LNCaP clone FGC (cell line): Measurements from ENCODE around the gene SLC44A4.

Source experiments
- DNase-seq: peaks from one replicate; pipeline ENCODE4 v3.0.0-alpha.2; 2011; ENCODE audit warnings: low read depth
- H3K4me3 ChIP-seq: 2 replicates; pipeline ENCODE4 v1.5.1; 2011; ENCODE audit warnings: mild to moderate bottlenecking, low read depth, low read length, control low read depth
- CTCF ChIP-seq: IDR thresholded peaks from 2 replicates; pipeline ENCODE4 v1.5.1; 2012; ENCODE audit warnings: mild to moderate bottlenecking; ENCODE audit not compliant: control insufficient read depth, insufficient read depth; ENCODE audit errors: extremely low read depth

SLC44A4 gene

GRCh38 chr6:31878726-31879125, at the start of gene SLC44A4:
Gene SLC44A4, minus strand, starts transcription at chr6:31878997. Its CDS starts 17 bp downstream, at chr6:31878980.
- H3K4me3 ChIP-seq, result peak within 1 kb of the TSS; percentile 63

GRCh38 chr6:31928672-31928939, 49.8 kb upstream of the SLC44A4 start:
- TF ChIP-seq CTCF, result no peak
- no peak overlapping the region for H3K4me3 ChIP-seq
- no peak for DNase-seq

More at GRCh38 chr6:31878726-31879125, at the start of gene SLC44A4:
- DNase-seq, result no peak
- no peak for TF ChIP-seq CTCF

GRCh38 chr6:31927863-31928671, 49.3 kb upstream of the SLC44A4 start:
- DNase-seq, result no peak
- TF ChIP-seq CTCF, result no peak
- no peak overlapping the region for H3K4me3 ChIP-seq

- TF ChIP-seq CTCF, result no peak
- DNase-seq, result no peak
- H3K4me3 ChIP-seq, result no peak within 1 kb of the TSS
These were observed 48.6 kb upstream of the SLC44A4 start, which contains the start of gene C2 for GRCh38 chr6:31927242-31927862. Gene C2, plus strand, starts transcription at chr6:31927717. Its CDS starts 36 bp downstream, at chr6:31927753.

- no peak overlapping the region for H3K4me3 ChIP-seq
- TF ChIP-seq CTCF, result no peak
- DNase-seq, result no peak
These were observed 44.1 kb upstream of the SLC44A4 start for GRCh38 chr6:31922942-31923341.

GRCh38 chr6:31920811-31921210, 42.0 kb upstream of the SLC44A4 start:
- no peak overlapping the region for H3K4me3 ChIP-seq
- DNase-seq, result no peak
- no peak for TF ChIP-seq CTCF
